ENCODE results near the gene PLK5.

GRCh38 chr19:1478934-1479707 lies 44.8 kb upstream of the PLK5 start, which contains the start of gene C19orf25:
- TF ChIP-seq POLR2A (IDR thresholded peaks at IDR 0.05; ENCODE audit: extremely low read depth, insufficient read length), result peak; percentile 49
- no peak for TF ChIP-seq CTCF (IDR thresholded peaks at IDR 0.05; ENCODE audit: low read depth, low read length)
- peak; percentile 96 for TF ChIP-seq MAX (IDR thresholded peaks at IDR 0.05; ENCODE audit: low read depth, low read length)

All from NB4 (cell line).